ENCODE data around the gene TLE1. TPM values are rescaled to one million over a fixed set of nuclear protein-coding genes. Genes with fewer than 3 reads are reported as not detected.
A peak's percentile ranks its signal among the peaks of the same experiment; 100 is the strongest.
"Not testable (repeated sequence)": the region's sequence is repeated elsewhere in the genome, so short reads cannot be mapped to it uniquely, and the experiment has no call there.

Gene TLE1
- total RNA-seq, 1 donor from 2014 or later, result 65.2 TPM

- Histone ChIP-seq H3K27ac (ENCODE audit: low read depth, low read length) (no peak overlapping the region), H3K4me3 (ENCODE audit: low read length in 3 of 3) (no peak overlapping the region), H3K4me1 (ENCODE audit: control insufficient read depth in 3 of 3, insufficient read depth in 3 of 3, low read length in 3 of 3) (peaks cover 8 to 29% (median 28%) of the 10 kb centered on the region in 3 donors), H3K27me3 (ENCODE audit: control insufficient read depth in 3 of 3, insufficient read depth in 3 of 3, low read length in 3 of 3) (no peaks in the 10 kb centered on the region), H3K9me3 (ENCODE audit: control insufficient read depth in 3 of 3, low read length in 3 of 3) (no peaks in the 10 kb centered on the region), H3K36me3 (ENCODE audit: control insufficient read depth in 3 of 3, insufficient read depth in 3 of 3, low read length in 3 of 3) (peaks cover 10 to 19% (median 17%) of the 10 kb centered on the region in 3 donors), H3K9ac (ENCODE audit: low read depth in 1 of 3, low read length in 3 of 3) (no peak overlapping the region)
These were observed 73.2 kb downstream of the TLE1 start for GRCh38 chr9:81616141-81616540.

DNA sequence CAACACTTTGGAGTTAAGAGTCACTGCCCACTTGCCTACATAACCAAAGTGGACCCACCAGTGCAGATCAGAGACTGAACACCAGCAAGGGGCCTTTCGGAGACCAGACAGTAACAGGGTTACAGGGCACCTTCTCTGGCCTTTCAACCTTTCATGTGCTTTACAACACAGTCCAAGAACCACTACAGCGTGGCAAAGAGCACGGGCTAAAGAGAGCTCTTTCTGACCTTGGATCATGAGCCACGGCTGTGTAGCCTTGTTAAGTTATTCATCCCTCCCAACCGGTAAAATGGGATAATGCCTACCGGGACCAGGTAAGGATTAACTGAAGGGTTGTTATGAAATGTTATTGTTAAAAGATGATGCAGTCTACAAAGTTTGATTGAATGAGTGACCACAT lies 75.0 kb downstream of the TLE1 start:
- Histone ChIP-seq H3K9me3 (ENCODE audit: control insufficient read depth in 3 of 3, low read length in 3 of 3) (no peaks in the 10 kb centered on the region), H3K36me3 (ENCODE audit: control insufficient read depth in 3 of 3, insufficient read depth in 3 of 3, low read length in 3 of 3) (peaks cover 10 to 21% (median 18%) of the 10 kb centered on the region in 3 donors), H3K4me1 (ENCODE audit: control insufficient read depth in 3 of 3, insufficient read depth in 3 of 3, low read length in 3 of 3) (peaks cover 12 to 28% (median 25%) of the 10 kb centered on the region in 3 donors), H3K27me3 (ENCODE audit: control insufficient read depth in 3 of 3, insufficient read depth in 3 of 3, low read length in 3 of 3) (no peaks in the 10 kb centered on the region), H3K4me3 (ENCODE audit: low read length in 3 of 3) (no peak overlapping the region), H3K9ac (ENCODE audit: low read depth in 1 of 3, low read length in 3 of 3) (no peak overlapping the region), H3K27ac (ENCODE audit: low read depth, low read length) (peak overlapping the region; percentile 78)

DNA sequence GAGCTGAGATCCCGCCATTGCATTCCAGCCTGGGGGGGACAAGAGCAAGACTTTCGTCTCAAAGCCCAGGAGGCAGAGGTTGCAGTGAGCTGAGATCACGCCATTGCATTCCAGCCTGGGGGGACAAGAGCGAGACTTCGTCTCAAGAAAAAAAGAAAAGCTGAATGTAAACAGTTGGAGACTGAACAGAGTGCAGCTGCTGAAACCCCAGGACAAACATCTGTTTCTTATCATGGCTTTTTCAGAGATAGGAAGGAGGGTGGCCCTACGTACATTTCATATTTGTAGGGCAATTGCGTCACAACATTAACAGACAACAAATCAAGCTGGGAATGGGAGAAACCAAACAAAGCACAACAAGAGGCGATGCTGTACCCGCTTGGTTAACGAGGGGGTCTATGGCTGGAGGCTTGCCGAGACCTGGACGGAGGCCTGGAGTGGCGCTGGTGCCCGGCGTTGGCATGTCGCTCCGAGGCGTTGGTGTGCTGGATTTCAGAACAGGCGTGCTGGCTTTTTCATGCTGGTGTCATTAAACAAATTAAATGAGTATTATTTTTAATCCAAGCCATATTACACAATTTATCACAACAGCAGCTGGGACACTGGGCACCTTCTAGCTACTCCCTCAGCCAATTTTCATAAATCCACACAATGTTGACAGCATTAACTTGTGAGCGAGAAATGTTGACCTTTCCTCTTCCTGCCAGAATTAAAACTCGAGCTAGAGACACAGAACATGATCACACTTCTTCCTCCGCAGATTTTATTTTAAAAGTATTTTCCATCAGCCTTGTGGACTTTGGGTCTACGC lies 76.1 kb downstream of the TLE1 start:
- H3K36me3 ChIP-seq (ENCODE audit: control insufficient read depth in 3 of 3, insufficient read depth in 3 of 3, low read length in 3 of 3), result peaks cover 5 to 21% (median 17%) of the 10 kb centered on the region in 3 donors
- peak overlapping the region in 2 of 3 donors; percentile 36 to 54 for H3K9ac ChIP-seq (ENCODE audit: low read depth in 1 of 3, low read length in 3 of 3)
- peak overlapping the region; percentile 16 to 61 (median 57) for H3K4me3 ChIP-seq (ENCODE audit: low read length in 3 of 3)
- peaks cover 12 to 28% (median 18%) of the 10 kb centered on the region in 3 donors for H3K4me1 ChIP-seq (ENCODE audit: control insufficient read depth in 3 of 3, insufficient read depth in 3 of 3, low read length in 3 of 3)
- H3K27me3 ChIP-seq (ENCODE audit: control insufficient read depth in 3 of 3, insufficient read depth in 3 of 3, low read length in 3 of 3), result no peaks in the 10 kb centered on the region
- no peaks in the 10 kb centered on the region for H3K9me3 ChIP-seq (ENCODE audit: control insufficient read depth in 3 of 3, low read length in 3 of 3)
- peak overlapping the region; percentile 78 for H3K27ac ChIP-seq (ENCODE audit: low read depth, low read length)

- Histone ChIP-seq H3K27me3 (ENCODE audit: control insufficient read depth in 3 of 3, insufficient read depth in 3 of 3, low read length in 3 of 3) (no peaks in the 10 kb centered on the region), H3K27ac (ENCODE audit: low read depth, low read length) (peak overlapping the region; percentile 32)
These were observed 77.7 kb downstream of the TLE1 start for GRCh38 chr9:81611664-81612063.

GRCh38 chr9:81610740-81611107 lies 78.6 kb downstream of the TLE1 start:
- peaks cover 9 to 32% (median 23%) of the 10 kb centered on the region in 3 donors for H3K36me3 ChIP-seq (ENCODE audit: control insufficient read depth in 3 of 3, insufficient read depth in 3 of 3, low read length in 3 of 3)

More at GRCh38 chr9:81611664-81612063, 77.7 kb downstream of the TLE1 start:
- H3K36me3 ChIP-seq (ENCODE audit: control insufficient read depth in 3 of 3, insufficient read depth in 3 of 3, low read length in 3 of 3), result peaks cover 9 to 32% (median 24%) of the 10 kb centered on the region in 3 donors
- no peak overlapping the region for H3K9ac ChIP-seq (ENCODE audit: low read depth in 1 of 3, low read length in 3 of 3)
- H3K9me3 ChIP-seq (ENCODE audit: control insufficient read depth in 3 of 3, low read length in 3 of 3), result no peaks in the 10 kb centered on the region
- no peak overlapping the region for H3K4me3 ChIP-seq (ENCODE audit: low read length in 3 of 3)
- peaks cover 12 to 31% (median 18%) of the 10 kb centered on the region in 3 donors for H3K4me1 ChIP-seq (ENCODE audit: control insufficient read depth in 3 of 3, insufficient read depth in 3 of 3, low read length in 3 of 3)

GRCh38 chr9:81609782-81610739 lies 79.3 kb downstream of the TLE1 start:
- Histone ChIP-seq H3K4me3 (ENCODE audit: low read length in 3 of 3) (no peak overlapping the region), H3K36me3 (ENCODE audit: control insufficient read depth in 3 of 3, insufficient read depth in 3 of 3, low read length in 3 of 3) (peaks cover 10 to 32% (median 22%) of the 10 kb centered on the region in 3 donors), H3K4me1 (ENCODE audit: control insufficient read depth in 3 of 3, insufficient read depth in 3 of 3, low read length in 3 of 3) (peaks cover 12 to 31% (median 18%) of the 10 kb centered on the region in 3 donors), H3K9ac (ENCODE audit: low read depth in 1 of 3, low read length in 3 of 3) (no peak overlapping the region), H3K9me3 (ENCODE audit: control insufficient read depth in 3 of 3, low read length in 3 of 3) (no peaks in the 10 kb centered on the region), H3K27ac (ENCODE audit: low read depth, low read length) (peak overlapping the region; percentile 79), H3K27me3 (ENCODE audit: control insufficient read depth in 3 of 3, insufficient read depth in 3 of 3, low read length in 3 of 3) (no peaks in the 10 kb centered on the region)

More at GRCh38 chr9:81610740-81611107, 78.6 kb downstream of the TLE1 start:
- no peaks in the 10 kb centered on the region for H3K9me3 ChIP-seq (ENCODE audit: control insufficient read depth in 3 of 3, low read length in 3 of 3)
- no peaks in the 10 kb centered on the region for H3K27me3 ChIP-seq (ENCODE audit: control insufficient read depth in 3 of 3, insufficient read depth in 3 of 3, low read length in 3 of 3)
- peak overlapping the region; percentile 32 for H3K27ac ChIP-seq (ENCODE audit: low read depth, low read length)
- no peak overlapping the region for H3K9ac ChIP-seq (ENCODE audit: low read depth in 1 of 3, low read length in 3 of 3)
- peaks cover 12 to 31% (median 18%) of the 10 kb centered on the region in 3 donors for H3K4me1 ChIP-seq (ENCODE audit: control insufficient read depth in 3 of 3, insufficient read depth in 3 of 3, low read length in 3 of 3)
- H3K4me3 ChIP-seq (ENCODE audit: low read length in 3 of 3), result no peak overlapping the region

DNA sequence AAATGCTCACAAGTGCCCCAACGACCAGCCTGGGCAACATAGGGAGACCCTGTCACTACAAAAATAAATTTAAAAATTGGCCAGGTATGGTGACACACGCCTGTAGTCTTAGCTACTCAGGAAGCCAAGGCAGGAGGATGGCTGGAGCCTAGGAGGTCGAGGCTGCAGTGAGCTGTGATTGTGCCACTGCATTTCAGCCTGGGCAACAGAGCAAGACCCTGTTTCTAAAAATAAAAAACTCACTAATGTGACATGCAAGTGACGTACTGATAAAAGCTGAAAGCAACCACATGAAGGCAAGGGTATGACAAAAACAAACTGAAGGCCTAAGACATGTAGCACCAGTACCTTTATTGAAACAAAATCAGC lies 81.1 kb downstream of the TLE1 start:
- no peak overlapping the region for H3K9ac ChIP-seq (ENCODE audit: low read depth in 1 of 3, low read length in 3 of 3)
- H3K27ac ChIP-seq (ENCODE audit: low read depth, low read length), result no peak overlapping the region
- no peaks in the 10 kb centered on the region for H3K9me3 ChIP-seq (ENCODE audit: control insufficient read depth in 3 of 3, low read length in 3 of 3)
- H3K27me3 ChIP-seq (ENCODE audit: control insufficient read depth in 3 of 3, insufficient read depth in 3 of 3, low read length in 3 of 3), result no peaks in the 10 kb centered on the region
- no peak overlapping the region for H3K4me3 ChIP-seq (ENCODE audit: low read length in 3 of 3)
- H3K36me3 ChIP-seq (ENCODE audit: control insufficient read depth in 3 of 3, insufficient read depth in 3 of 3, low read length in 3 of 3), result peaks cover 18 to 26% (median 24%) of the 10 kb centered on the region in 3 donors
- peaks cover 11 to 25% (median 16%) of the 10 kb centered on the region in 3 donors for H3K4me1 ChIP-seq (ENCODE audit: control insufficient read depth in 3 of 3, insufficient read depth in 3 of 3, low read length in 3 of 3)

DNA sequence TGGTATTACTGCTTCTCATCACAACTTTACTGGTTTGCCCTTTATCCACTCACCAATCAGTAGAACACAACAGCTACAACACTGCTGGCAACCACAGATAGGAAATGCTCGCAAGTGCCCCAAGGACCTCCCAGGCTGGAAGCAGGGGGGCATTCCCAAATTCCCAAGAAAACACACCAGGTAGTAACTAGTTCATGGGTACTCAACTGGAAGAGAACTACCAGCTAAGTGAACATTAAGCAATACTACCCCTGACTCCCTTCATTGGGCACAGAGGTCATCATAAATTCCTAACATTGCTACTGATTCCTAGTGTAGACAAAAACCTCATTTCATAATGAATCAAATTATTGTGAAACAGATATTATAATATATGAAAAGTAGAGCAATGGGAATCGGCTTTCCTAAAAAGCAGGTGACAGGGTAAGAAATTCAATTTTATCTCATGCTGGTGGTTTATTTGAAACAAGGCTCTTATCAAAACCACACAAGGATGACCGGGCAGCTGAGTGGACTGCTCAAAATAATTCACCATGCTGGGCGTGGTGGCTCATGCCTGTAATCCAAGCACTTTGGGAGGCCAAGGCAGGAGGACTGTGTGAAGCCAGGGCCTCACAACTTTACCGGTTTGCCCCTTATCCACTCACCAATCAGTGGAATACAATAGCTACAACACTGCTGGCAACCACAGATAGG lies 81.6 kb downstream of the TLE1 start:
- Histone ChIP-seq H3K36me3 (ENCODE audit: control insufficient read depth in 3 of 3, insufficient read depth in 3 of 3, low read length in 3 of 3) (peaks cover 18 to 29% (median 26%) of the 10 kb centered on the region in 3 donors), H3K9ac (ENCODE audit: low read depth in 1 of 3, low read length in 3 of 3) (no peak overlapping the region), H3K9me3 (ENCODE audit: control insufficient read depth in 3 of 3, low read length in 3 of 3) (no peaks in the 10 kb centered on the region), H3K27ac (ENCODE audit: low read depth, low read length) (no peak overlapping the region), H3K27me3 (ENCODE audit: control insufficient read depth in 3 of 3, insufficient read depth in 3 of 3, low read length in 3 of 3) (no peaks in the 10 kb centered on the region), H3K4me3 (ENCODE audit: low read length in 3 of 3) (no peak overlapping the region), H3K4me1 (ENCODE audit: control insufficient read depth in 3 of 3, insufficient read depth in 3 of 3, low read length in 3 of 3) (peaks cover 8 to 21% (median 11%) of the 10 kb centered on the region in 3 donors)

- not testable (repeated sequence) for H3K9me3 ChIP-seq (ENCODE audit: control insufficient read depth in 3 of 3, low read length in 3 of 3); H3K27me3 ChIP-seq (ENCODE audit: control insufficient read depth in 3 of 3, insufficient read depth in 3 of 3, low read length in 3 of 3); H3K27ac ChIP-seq (ENCODE audit: low read depth, low read length); H3K9ac ChIP-seq (ENCODE audit: low read depth in 1 of 3, low read length in 3 of 3); H3K4me3 ChIP-seq (ENCODE audit: low read length in 3 of 3)
- Histone ChIP-seq H3K4me1 (ENCODE audit: control insufficient read depth in 3 of 3, insufficient read depth in 3 of 3, low read length in 3 of 3) (peaks cover 8 to 19% (median 11%) of the 10 kb centered on the region in 3 donors), H3K36me3 (ENCODE audit: control insufficient read depth in 3 of 3, insufficient read depth in 3 of 3, low read length in 3 of 3) (peaks cover 15 to 27% (median 20%) of the 10 kb centered on the region in 3 donors)
These were observed 83.1 kb downstream of the TLE1 start for GRCh38 chr9:81606261-81606660.

Data from skeletal muscle tissue (tissue), 4 donors.